Uterus (tissue), 4 donors: ENCODE data around the gene NHSL1. TPM values are rescaled to one million over a fixed set of nuclear protein-coding genes. Genes with fewer than 3 reads are reported as not detected.

Source experiments
- DNase-seq, 2 donors: peaks; one replicate each; pipeline ENCODE4 v3.0.0-alpha.2; 2019 to 2020
- H3K27ac ChIP-seq, 2 donors: fragments of 200-600 bp; sonication (generic); 1 replicate in 1 of 2; 2 replicates in 1 of 2; pipeline ENCODE4 v1.5.1; 2016 to 2018
- H3K27me3 ChIP-seq, 2 donors: fragments of 200-600 bp; sonication (generic); one replicate each; pipeline ENCODE4 v1.5.1; 2018 to 2019; ENCODE audit warnings: control low read depth in 1 of 2
- H3K36me3 ChIP-seq, 2 donors: fragments of 200-600 bp; sonication (generic); one replicate each; pipeline ENCODE4 v1.5.1; 2019; ENCODE audit warnings: control low read depth in 1 of 2
- H3K4me1 ChIP-seq, 2 donors: fragments of 200-600 bp; sonication (generic); one replicate each; pipeline ENCODE4 v1.5.1; 2018 to 2019; ENCODE audit warnings: control low read depth in 1 of 2
- H3K4me3 ChIP-seq, 2 donors: fragments of 200-600 bp; sonication (generic); 1 replicate in 1 of 2; 2 replicates in 1 of 2; pipeline ENCODE4 v1.5.1; 2018 to 2019; ENCODE audit warnings: mild to moderate bottlenecking in 1 of 2
- H3K9me3 ChIP-seq, 2 donors: fragments of 200-600 bp; sonication (generic); one replicate each; pipeline ENCODE4 v1.5.1; 2019; ENCODE audit warnings: control low read depth in 1 of 2
- POLR2A ChIP-seq, 2 donors: fragments of 450-650 bp; IDR thresholded peaks; one replicate each; pipeline ENCODE4 v1.6.1; 2016; ENCODE audit warnings: antibody characterized with exemption in 2 of 2, mild to moderate bottlenecking in 1 of 2, moderate library complexity in 1 of 2
- intact Hi-C: fragments of 100-400 bp; cut with DNase I; formaldehyde crosslinking; loops from one replicate; pipeline ENCODE4 v1.15.1; 2023; ENCODE audit warnings: low total_unique reads
- total RNA-seq, 4 donors: library from RNA; depleted of rRNA in 3 of 4; stranded (reverse); fragments of >200 nt in 3 of 4; gene quantifications; one replicate each; pipeline versions ENCODE4 v1.1.0 to v1.2.4, GENCODE V29; 2014 to 2023
- TF ChIP-seq, protein P1 (sequence below), 4 experiments: fragments of 200-600 bp in 2 of 4; fragments of 450-650 bp in 2 of 4; sonication (generic) in 2 of 4; IDR thresholded peaks; one replicate each; pipeline ENCODE4 v1.5.1; 2016 to 2019; ENCODE audit warnings: antibody characterized with exemption in 4 of 4, mild to moderate bottlenecking in 2 of 4, moderate library complexity in 1 of 4
- donor health status: DM: yes; HTN: yes; CAD: no.

NHSL1 gene
- total RNA-seq, 4 donors from 2014 or later = 2.8 to 30.9 (median 7.9) TPM

DNA sequence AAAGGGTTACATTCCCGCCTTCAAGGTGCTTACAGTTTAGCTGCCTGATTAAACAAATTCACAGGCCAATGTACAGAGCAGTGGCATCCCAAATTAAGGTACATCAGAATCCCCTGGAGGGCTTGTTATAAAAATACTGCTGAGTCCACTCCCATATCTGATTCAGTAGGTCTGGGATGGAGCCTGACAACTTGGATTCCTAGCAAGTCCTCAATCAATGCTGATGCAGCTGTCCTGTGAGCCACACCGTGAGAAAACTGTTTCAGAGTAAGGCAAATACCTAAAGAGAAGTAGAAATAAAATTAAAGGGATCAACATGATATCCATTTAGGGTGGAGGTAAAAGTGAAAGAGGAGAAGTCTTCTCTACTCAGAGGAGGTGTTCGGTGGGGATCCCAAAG is 16.5 kb downstream of the NHSL1 start:
- Histone ChIP-seq H3K36me3 (no peaks in the 10 kb centered on the region), H3K27ac (no peak overlapping the region), H3K27me3 (no peaks in the 10 kb centered on the region), H3K4me1 (no peaks in the 10 kb centered on the region), H3K4me3 (no peak overlapping the region), H3K9me3 (no peaks in the 10 kb centered on the region)
- TF ChIP-seq, protein P1, sequence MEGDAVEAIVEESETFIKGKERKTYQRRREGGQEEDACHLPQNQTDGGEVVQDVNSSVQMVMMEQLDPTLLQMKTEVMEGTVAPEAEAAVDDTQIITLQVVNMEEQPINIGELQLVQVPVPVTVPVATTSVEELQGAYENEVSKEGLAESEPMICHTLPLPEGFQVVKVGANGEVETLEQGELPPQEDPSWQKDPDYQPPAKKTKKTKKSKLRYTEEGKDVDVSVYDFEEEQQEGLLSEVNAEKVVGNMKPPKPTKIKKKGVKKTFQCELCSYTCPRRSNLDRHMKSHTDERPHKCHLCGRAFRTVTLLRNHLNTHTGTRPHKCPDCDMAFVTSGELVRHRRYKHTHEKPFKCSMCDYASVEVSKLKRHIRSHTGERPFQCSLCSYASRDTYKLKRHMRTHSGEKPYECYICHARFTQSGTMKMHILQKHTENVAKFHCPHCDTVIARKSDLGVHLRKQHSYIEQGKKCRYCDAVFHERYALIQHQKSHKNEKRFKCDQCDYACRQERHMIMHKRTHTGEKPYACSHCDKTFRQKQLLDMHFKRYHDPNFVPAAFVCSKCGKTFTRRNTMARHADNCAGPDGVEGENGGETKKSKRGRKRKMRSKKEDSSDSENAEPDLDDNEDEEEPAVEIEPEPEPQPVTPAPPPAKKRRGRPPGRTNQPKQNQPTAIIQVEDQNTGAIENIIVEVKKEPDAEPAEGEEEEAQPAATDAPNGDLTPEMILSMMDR (IDR thresholded peaks at IDR 0.05) = no peak
- TF ChIP-seq POLR2A (IDR thresholded peaks at IDR 0.05) = no peak
- intact Hi-C loops = no loop called here
- no peak for DNase-seq

DNA sequence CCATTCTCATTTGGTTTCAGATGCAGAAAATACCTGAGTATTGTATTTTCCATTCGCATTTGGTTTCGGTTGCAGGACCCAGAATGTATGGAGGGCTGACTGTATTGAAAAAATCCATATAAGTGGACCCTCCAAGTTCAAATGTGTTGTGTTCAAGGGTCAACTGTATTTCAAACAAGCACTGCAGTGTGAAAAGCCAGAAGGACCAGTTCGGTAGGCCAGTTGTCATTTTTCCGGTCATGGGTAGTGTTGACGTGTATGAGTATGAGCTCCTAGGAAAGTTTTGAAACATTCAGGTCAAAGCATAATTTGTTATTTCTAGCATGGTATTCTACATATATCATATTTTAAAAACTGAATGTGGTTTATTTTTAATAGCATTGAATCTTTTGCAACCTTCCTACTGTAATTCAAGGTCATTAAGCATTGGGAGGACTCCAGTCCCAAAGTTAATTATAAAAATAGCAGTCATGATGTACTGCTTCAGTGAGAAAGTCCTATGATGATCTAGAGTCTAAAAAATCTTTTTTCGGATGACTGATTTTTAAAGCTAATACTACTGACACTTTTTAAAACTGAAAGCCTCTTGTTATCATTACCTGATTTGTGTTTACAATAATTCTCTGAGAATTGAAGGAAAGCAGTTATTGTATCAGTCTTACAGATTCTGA is 18.9 kb downstream of the NHSL1 start:
- DNase-seq = no peak
- Histone ChIP-seq H3K9me3 (no peaks in the 10 kb centered on the region), H3K4me3 (no peak overlapping the region), H3K36me3 (no peaks in the 10 kb centered on the region), H3K27ac (no peak overlapping the region), H3K27me3 (no peaks in the 10 kb centered on the region), H3K4me1 (no peaks in the 10 kb centered on the region)
- no peak for TF ChIP-seq POLR2A (IDR thresholded peaks at IDR 0.05)
- TF ChIP-seq, protein P1 (IDR thresholded peaks at IDR 0.05) = no peak
- intact Hi-C loops = no loop called here

DNA sequence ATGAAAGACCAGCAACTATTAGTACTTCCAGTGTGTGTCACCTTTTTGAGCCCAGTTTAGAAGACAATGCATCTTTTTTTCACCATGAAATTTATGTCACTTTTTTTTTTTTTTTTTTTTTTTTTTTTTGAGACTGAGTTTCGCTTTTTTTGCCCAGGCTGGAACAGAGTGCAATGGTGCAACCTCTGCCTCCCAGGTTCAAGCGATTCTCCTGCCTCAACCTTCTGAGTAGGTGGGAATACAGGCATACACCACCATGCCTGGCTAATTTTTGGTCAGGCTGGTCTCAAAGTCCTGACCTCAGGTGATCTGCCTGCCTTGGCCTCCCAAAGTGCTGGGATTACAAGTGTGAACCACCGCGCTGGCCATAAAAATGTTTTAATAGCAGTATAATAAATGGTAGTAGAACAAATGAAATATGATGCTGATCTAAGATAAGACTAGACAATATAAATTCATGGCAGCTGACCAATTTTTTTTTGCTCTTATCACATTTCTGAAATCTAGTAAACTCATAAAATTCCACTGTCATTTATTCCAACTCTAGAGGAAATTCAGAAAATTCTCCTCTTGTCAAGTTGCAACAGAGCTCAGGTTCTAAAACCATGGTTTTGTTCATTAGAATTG is 21.3 kb downstream of the NHSL1 start:
- intact Hi-C loops = no loop called here
- H3K27me3 ChIP-seq = no peaks in the 10 kb centered on the region
- no peaks in the 10 kb centered on the region for H3K36me3 ChIP-seq
- H3K9me3 ChIP-seq = no peaks in the 10 kb centered on the region
- no peak overlapping the region for H3K27ac ChIP-seq
- no peaks in the 10 kb centered on the region for H3K4me1 ChIP-seq
- no peak overlapping the region for H3K4me3 ChIP-seq
- TF ChIP-seq, protein P1 (IDR thresholded peaks at IDR 0.05) = no peak
- no peak for TF ChIP-seq POLR2A (IDR thresholded peaks at IDR 0.05)
- no peak for DNase-seq

DNA sequence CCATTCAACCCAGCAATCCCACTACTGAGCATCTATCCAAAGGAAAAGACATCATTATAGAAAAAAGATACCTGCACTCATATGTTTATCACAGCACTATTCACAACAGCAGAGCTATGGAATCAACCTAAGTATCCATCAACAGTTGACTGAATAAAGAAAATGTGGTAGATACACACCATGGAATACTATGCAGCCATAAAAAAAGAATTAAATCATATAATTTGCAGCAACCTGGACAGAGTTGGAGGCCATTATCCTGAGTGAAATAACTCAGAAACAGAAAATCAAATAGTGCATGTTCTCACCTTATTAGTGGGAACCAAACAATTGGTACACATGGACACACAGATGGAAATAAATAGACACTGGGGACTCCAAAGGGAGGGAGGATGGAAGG is 23.2 kb downstream of the NHSL1 start:
- intact Hi-C loops = no loop called here
- Histone ChIP-seq H3K4me3 (no peak overlapping the region), H3K9me3 (no peaks in the 10 kb centered on the region), H3K27me3 (no peaks in the 10 kb centered on the region), H3K36me3 (no peaks in the 10 kb centered on the region), H3K4me1 (no peaks in the 10 kb centered on the region), H3K27ac (no peak overlapping the region)
- no peak for DNase-seq
- no peak for TF ChIP-seq POLR2A (IDR thresholded peaks at IDR 0.05)
- TF ChIP-seq, protein P1 (IDR thresholded peaks at IDR 0.05) = no peak

DNA sequence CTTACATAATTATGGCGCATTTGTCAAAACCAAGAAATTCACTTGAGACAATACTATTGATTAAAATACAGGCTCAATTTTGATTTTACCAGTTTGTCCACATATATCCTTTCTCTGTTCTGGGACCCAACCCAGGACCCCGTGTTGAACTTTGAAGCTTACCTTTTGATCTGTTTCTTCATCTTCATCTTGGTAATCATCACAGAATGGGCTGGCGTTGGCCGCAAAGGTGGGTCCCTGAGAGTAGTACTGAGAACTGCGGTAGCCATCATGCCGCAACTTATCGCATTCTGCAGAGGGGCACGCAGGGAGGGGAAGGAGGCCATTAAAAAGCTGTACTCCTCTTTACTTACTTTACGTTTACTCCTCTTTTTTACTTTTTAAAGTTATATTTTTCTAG is 26.1 kb downstream of the NHSL1 start:
- H3K4me3 ChIP-seq = no peak overlapping the region
- no peak for DNase-seq
- H3K9me3 ChIP-seq = no peaks in the 10 kb centered on the region
- intact Hi-C loops = no loop called here
- no peaks in the 10 kb centered on the region for H3K27me3 ChIP-seq
- H3K27ac ChIP-seq = no peak overlapping the region
- H3K36me3 ChIP-seq = no peaks in the 10 kb centered on the region
- TF ChIP-seq POLR2A (IDR thresholded peaks at IDR 0.05) = no peak
- TF ChIP-seq, protein P1 (IDR thresholded peaks at IDR 0.05) = no peak
- H3K4me1 ChIP-seq = no peaks in the 10 kb centered on the region
